WI38 (cell line): ENCODE measurements around the gene PRICKLE2.

Source experiments
- H3K4me3 ChIP-seq: 2 replicates; pipeline ENCODE4 v1.5.1; 2011; ENCODE audit warnings: low read depth, mild to moderate bottlenecking, control low read depth, low read length
- CTCF ChIP-seq: IDR thresholded peaks from 2 replicates; pipeline ENCODE4 v1.5.1; 2012; ENCODE audit warnings: low read depth, mild to moderate bottlenecking, control low read depth, low read length

Gene PRICKLE2

GRCh38 chr3:64186667-64187064, 38.6 kb downstream of the PRICKLE2 start:
- TF ChIP-seq CTCF = no peak
- H3K4me3 ChIP-seq = no peak overlapping the region

DNA sequence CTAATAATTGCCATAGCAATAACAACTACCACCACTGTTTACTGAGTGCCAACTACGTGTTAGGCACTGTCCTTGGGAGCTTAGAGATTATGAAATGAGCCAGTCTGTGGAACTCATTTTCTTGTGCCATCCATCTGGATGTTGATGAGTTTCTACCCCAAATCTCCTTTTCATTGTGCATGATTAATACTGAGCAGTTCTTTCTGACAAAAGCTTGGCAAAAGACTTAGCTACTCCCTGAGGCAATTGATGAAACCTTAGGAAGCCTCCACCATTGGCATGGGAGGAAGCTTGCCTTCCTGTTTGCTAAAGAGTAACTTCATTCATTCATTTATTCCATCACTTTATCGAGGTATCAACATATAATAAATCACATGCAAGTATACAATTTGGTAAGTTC, 39.8 kb downstream of the PRICKLE2 start:
- no peak for TF ChIP-seq CTCF
- no peak overlapping the region for H3K4me3 ChIP-seq

DNA sequence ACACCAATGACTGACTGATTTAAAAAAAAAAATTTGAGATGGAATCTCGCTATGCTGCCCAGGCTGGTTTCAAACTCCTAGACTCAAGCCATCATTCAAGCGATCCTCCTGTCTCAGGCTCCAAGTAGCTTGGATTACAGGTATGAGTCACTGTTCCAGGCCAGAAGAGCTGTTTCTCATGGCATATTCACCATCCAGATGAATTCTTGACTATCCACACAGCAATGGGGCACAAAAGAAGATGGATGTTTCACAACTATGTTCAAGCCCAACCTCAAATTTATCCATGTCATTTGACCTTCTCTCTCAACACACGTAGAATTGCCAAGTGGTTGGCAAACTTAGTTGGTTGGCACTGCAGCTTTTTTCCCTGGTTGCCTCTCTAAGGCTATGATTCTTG, 40.6 kb downstream of the PRICKLE2 start:
- no peak for TF ChIP-seq CTCF

GRCh38 chr3:64179860-64180259, 45.4 kb downstream of the PRICKLE2 start:
- no peak for TF ChIP-seq CTCF
- no peak overlapping the region for H3K4me3 ChIP-seq

More for the DNA sequence above, 40.6 kb downstream of the PRICKLE2 start:
- no peak overlapping the region for H3K4me3 ChIP-seq

- no peak for TF ChIP-seq CTCF
Measured at GRCh38 chr3:64179249-64179648, 46.0 kb downstream of the PRICKLE2 start.

DNA sequence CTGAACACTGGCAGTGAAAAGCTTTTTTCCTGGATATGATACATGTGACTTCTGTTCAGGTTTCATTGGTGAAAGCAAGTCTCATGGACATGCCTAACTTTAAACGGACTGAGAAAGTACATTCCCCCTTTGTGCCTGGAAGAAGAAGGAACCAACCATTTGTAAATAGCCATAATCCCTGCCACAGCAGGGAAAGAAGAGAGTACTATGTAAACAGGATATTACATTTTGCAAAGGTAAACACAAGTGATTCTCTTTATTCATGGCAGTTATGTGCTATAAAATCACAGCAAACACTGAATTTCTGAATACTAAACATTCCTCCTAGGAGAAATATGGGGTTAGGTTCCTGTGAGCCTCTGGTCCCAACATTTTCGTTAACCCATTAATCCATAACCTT, 46.8 kb downstream of the PRICKLE2 start:
- H3K4me3 ChIP-seq = no peak overlapping the region
- no peak for TF ChIP-seq CTCF

More at GRCh38 chr3:64179249-64179648, 46.0 kb downstream of the PRICKLE2 start:
- no peak overlapping the region for H3K4me3 ChIP-seq

DNA sequence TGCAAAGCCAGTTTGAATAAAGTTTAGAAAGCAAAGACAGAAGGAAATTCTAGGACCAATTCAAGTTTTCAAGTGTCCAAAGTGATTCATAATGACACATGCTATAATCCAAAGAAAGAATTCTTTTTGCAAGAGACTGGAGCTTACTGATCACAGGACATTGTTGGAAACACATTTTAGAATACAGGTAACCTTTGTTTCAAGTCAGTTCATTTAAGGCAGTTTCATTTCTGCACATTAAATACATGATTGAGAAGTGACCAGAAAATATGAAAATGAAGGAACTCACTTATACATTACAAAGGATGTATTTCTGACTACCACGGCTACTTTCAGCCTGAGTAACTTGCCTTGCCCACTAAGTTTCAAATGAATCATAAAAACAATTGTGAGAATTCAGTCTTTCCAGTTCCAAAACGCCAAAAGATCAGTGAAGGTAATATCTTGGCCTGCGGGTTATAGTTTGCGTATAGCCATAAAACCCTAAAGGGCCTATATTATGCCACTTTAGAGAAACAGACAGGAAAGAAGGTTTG, 48.7 kb downstream of the PRICKLE2 start:
- TF ChIP-seq CTCF = no peak
- no peak overlapping the region for H3K4me3 ChIP-seq
